ENCODE data around the gene INO80.
A peak's percentile ranks its signal among the peaks of the same experiment; 100 is the strongest.
"Not testable (repeated sequence)": the region's sequence is repeated elsewhere in the genome, so short reads cannot be mapped to it uniquely, and the experiment has no call there.

INO80 gene

GRCh38 chr15:40964006-40964405 lies 152.1 kb downstream of the INO80 start:
- no peak for DNase-seq (ENCODE audit: low read depth in 3 of 3)

GRCh38 chr15:40963201-40963600 lies 152.9 kb downstream of the INO80 start:
- DNase-seq (ENCODE audit: low read depth in 3 of 3): no peak

DNA sequence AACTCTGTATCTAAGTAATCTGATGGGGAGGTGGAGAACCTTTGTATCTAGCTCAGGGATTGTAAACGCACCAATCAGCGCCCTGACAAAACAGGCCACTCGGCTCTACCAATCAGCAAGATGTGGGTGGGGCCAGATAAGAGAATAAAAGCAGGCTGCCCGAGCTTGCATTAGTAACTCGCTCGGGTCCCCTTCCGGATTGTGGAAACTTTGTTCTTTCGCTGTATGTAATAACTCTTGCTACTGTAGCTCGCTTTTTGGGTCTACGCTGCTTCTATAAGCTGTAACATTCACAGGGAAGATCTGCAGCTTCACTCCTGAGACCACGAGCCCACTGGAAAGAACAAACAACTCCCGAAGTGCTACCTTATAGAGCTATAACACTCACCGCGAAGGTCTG lies 153.8 kb downstream of the INO80 start:
- DNase-seq (ENCODE audit: low read depth in 3 of 3): not testable (repeated sequence)

DNA sequence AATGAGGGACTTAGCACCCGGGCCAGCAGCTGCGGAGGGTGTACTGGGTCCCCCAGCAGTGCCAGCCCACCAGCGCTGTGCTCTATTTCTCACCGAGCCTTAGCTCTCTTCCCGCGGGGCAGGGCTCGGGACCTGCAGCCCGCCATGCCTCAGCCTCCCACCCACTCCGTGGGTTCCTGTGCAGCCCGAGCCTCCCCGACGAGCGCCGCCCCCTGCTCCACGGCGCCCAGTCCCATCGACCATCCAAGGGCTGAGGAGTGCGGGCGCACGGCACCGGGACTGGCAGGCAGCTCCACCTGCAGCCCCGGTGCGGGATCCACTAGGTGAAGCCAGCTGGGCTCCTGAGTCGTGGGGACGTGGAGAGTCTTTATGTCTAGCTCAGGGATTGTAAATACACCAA lies 154.3 kb downstream of the INO80 start:
- not testable (repeated sequence) for DNase-seq (ENCODE audit: low read depth in 3 of 3)

DNA sequence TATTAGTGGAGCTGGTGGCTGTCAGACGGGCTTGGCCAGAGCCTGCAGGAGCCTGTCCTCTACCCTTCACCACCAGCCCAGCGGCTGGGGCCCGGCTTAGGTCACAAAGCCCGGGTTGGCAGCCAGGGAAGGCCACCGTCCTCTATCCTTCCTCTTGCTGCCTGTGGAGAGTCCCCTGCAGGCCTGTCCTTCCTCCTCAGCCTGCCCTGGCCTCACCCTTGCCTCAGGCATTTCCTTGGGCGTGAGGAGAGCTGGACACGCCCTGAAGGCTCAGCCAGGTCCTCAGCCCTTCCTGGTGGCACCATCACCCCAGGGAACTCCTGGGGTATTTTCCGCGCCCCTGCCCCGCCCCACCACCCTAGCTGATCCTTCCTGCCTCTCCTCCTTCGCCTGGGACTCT lies 155.2 kb downstream of the INO80 start:
- no peak for DNase-seq (ENCODE audit: low read depth in 3 of 3)

DNA sequence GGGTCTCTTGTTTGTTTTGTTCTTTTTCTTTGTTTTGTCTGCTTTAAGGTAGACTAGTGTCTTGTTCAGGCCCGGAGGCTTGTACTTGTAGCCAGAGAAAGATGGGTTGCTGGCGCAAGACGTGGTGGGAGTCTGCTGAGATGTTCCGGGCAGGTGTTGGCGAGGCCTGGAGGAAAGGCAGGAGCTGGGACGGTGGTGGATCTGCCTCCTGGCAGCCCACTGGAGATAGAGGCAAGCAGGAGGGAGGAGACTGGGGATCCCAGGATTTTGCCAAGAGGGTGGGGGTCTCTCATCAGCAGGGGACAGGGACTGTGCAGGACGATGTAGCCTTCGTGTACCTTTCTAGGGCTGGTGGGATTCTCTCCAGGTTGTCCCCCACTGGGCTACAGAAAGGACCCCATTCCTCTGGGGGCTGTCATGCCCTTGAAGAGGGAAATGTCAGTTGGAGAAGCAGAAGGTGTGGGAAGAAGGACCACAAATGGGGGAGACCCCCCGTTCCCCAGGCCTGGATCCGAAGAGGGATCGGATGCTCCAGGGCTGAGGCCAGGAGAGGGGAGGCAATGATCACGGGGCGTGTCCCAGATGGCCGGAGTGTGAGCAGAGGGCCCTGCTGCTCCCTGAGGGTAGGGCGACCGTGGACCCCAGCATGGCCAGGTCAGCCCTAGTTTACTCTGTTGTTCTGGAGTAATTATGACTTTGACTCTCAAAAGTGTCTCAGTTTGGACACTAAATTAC lies 155.8 kb downstream of the INO80 start:
- no peak for DNase-seq (ENCODE audit: low read depth in 3 of 3)

GRCh38 chr15:40959331-40960141 lies 156.5 kb downstream of the INO80 start:
- no peak for DNase-seq (ENCODE audit: low read depth in 3 of 3)

GRCh38 chr15:40958723-40959122 lies 157.4 kb downstream of the INO80 start:
- no peak for DNase-seq (ENCODE audit: low read depth in 3 of 3)

GRCh38 chr15:40958146-40958545 lies 157.9 kb downstream of the INO80 start:
- DNase-seq (ENCODE audit: low read depth in 3 of 3): no peak

GRCh38 chr15:40957581-40958051 lies 158.5 kb downstream of the INO80 start:
- no peak for DNase-seq (ENCODE audit: low read depth in 3 of 3)

DNA sequence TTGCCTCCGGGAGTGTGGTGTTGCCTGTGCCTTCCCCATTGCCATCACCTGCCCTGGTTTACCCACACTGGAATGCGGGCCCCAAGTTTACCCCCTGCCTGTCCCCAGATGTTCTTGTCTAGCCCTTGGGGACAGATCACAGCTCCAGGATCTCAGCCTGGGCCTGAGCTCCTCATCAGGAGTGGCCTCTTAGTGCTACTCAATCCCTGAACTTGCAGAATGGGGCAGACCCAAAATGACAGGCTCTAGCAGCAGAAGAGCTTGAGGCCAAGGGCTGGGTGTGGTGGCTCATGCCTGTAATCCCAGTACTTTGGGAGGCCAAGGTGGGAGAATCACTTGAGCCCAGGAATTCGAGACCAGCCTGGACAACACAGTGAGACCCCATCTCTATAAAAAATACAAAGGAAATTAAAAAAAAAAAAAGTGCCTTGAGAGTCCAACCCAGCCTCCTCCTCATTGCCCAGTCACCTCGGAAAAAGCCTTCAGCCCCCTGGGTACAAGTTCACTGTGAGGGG lies 159.0 kb downstream of the INO80 start:
- DNase-seq (ENCODE audit: low read depth in 3 of 3): no peak

GRCh38 chr15:40956541-40956982 lies 159.5 kb downstream of the INO80 start:
- DNase-seq (ENCODE audit: low read depth in 3 of 3): no peak

DNA sequence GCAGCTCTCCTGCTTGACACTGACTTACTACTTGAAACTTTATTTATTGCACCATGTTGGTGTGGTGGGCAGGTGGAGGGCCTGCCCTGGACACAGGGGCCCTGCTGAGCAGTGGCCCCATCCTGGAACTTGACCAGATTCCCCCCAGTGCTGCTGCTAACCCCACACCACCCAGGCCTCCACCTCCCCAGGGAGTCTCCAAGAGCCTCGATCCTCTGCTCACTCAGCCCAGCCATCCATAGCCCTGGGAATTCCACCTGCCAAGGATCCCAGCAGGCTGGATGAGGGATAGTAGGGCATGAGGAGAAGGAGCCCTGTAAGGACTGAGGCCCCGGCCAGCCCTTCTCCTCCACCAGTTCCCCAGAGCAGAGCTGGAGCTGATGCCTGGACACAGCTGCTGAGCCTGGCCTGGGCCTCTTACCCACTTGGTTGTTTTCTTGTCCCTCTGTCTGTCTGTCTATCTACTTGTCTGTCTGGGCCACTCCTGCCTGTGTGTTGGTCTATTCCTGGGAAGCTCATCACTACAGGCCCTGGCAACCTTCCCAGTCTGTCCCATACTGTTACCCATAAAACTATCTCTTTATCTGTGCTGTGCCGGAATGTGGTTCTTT lies 160.0 kb downstream of the INO80 start:
- DNase-seq (ENCODE audit: low read depth in 3 of 3): no peak

GRCh38 chr15:40955141-40955903 lies 160.8 kb downstream of the INO80 start:
- DNase-seq (ENCODE audit: low read depth in 3 of 3): no peak

DNA sequence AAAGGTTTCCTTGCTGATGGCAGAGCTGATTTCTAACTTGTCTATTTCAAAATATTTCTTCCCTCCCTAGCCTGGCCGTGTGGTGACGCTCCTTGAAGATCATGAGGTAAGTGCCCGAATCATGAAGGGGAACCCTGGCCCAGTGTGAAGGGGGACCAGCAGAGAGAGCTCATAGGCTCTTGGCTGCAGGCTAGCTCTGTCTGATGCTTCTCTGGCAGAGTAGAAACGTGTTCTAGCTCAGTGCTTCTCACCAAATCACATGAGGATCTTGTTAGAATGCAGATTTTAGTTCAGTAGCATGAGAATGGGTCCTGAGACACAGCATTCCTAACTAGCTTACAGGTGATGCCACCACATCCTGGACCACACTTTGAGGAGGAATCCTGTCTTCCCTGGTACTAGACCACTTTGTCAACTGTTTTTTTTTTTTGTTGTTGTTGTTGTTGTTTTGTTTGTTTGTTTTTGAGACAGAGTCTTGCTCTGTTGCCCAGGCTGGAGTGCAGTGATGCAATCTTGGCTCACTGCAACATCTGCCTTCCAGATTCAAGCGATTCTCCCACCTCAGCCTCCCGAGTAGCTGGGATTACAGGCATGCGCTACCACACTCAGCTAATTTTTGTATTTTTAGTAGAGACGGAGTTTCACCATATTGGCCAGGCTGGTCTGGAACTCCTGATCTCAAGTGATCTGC lies 161.8 kb downstream of the INO80 start:
- DNase-seq (ENCODE audit: low read depth in 3 of 3): not testable (repeated sequence)

GRCh38 chr15:40953713-40954074 lies 162.4 kb downstream of the INO80 start:
- no peak for DNase-seq (ENCODE audit: low read depth in 3 of 3)

DNA sequence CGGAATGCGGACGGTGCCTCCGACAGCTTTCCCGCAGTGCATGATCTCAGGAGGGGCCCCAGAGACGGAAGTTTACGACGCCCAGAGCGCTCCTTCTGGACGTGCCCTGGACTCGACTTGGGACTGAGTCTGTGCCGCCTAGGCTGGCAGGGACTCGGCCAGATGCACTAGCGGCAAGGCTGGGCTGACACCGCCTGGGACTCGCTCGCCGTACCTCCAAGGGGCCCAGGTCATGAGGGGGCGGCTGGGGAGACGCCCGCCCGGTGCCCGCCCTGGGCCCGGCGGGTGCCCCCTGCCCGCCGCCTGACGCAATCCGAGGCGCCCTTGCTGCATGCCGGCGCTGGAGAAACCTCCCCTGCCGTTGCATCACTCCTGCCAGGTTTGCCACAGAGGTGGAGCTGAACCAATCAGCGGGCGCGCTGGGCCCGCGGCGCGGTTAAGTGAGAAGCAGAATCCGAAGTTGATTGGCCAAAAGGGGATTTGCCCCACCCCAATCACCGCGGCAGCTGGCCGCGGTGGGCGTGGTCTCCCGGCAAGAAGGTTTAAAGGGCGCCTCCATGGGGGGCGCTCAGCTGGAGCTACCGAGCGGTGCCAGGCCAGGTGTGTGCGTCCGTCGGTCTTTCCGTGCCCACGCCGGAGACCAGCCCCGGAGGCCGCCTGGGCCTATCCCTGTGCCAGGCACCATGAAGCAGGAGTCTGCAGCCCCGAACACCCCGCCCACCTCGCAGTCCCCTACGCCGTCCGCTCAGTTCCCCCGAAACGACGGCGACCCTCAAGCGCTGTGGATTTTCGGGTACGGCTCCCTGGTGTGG lies 163.0 kb downstream of the INO80 start, which contains the start of gene CHAC1:
CHAC1 (plus strand) TSS at position 571 of the 812 bp plus-strand sequence; CDS start at position 684, 113 bp downstream.
- peak; percentile 88 to 95 (median 94) for DNase-seq (ENCODE audit: low read depth in 3 of 3)

DNA sequence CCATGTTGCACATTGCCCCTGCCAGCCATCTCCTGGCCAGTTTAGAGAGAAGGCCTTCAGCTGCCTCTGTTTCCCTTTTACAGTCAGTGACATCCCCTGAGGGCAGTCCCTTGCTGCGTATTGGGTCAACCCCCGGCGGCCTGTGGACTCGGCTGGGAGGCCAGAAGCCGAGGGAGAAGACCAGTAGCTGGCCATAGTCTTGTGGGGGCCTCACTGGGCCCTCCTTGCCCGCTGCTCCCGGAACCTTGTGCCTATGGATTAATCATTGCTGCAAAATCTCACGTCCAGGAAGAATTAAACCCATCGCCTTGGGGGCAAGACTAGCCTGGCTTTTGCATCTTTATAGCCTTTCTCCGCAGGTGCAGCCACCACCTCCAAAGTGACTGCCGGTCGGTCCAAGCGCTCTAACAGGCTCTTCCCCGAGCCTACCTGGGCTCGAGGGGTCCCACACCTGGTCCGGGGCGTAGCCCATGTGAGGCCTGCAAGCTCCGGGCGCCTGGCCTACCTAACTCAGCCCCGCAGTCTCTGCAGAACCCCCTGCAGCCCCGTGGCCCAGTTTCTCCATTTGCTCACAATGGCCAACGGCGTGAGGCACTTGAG lies 163.7 kb downstream of the INO80 start:
- no peak for DNase-seq (ENCODE audit: low read depth in 3 of 3)

- DNase-seq (ENCODE audit: low read depth in 3 of 3): no peak
Observed at GRCh38 chr15:40951764-40952163, 164.3 kb downstream of the INO80 start.
